Measurements from ENCODE around the gene EMC8.

GRCh38 chr16:85762970-85763369 lies 36.4 kb downstream of the EMC8 start:
- no peak for TF ChIP-seq CTCF (IDR thresholded peaks at IDR 0.05; ENCODE audit: low read depth, low read length)
- TF ChIP-seq EZH2phosphoT487 (IDR thresholded peaks at IDR 0.05; ENCODE audit: low read depth) = no peak

Measured in OCI-LY3 (cell line).